ENCODE measurements around the gene UNC5B.

The UNC5B gene

DNA sequence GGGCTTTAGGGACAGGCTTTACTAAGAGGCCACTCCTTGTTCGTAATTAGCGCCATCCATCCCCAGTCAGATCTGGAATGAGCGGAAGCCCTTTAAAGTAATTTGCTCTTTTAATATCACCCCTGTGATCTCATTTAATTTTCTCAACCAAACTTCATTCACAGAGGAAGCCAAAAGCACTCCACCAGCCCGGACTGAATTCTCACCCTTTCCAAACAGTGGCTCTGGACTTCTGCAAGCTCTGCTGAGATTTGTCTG is 43.1 kb downstream of the UNC5B start:
- DNase-seq (ENCODE audit: low spot score) = no peak

DNA sequence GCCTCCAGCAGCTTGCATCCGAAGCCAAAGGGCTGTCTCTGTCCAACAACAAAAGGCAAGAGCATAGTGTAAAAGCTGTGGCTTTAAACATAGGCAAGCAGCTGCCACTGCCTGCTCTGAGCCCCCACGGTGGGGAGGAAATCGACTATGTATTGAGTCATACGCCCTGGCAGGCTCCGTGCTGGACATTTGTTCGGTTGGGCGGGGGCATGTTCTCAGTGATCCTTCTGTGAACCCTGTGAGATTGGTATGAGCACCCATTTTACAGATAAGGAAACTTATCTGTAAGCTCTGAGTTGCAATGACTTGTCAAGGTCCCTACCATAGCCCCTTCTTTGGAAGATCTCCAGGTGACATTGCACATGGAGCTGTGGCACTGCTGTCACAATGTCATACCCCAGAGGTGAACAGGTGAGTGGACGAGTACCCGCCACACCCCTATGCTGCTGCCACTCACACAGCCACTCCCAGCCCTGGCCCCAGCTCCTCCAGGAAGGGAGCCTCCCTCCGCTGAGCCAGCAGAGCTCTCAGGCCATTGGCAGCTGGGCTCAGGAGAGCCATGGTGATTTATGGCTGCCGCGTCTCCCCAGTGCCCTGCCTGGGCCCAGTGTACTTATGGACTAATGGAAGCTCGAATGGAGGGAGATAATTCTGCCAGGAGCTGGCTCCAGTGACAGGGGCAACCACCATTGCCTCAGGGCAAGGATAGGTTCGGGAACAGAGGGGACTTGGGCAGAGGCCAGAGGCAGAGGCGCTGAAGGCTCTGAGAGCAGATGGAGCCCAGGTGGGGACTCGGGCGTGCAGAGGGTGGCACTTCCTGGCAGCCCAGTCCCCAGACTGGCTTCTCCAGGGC is 43.7 kb downstream of the UNC5B start:
- peak; percentile 73 for DNase-seq (ENCODE audit: low spot score)

DNA sequence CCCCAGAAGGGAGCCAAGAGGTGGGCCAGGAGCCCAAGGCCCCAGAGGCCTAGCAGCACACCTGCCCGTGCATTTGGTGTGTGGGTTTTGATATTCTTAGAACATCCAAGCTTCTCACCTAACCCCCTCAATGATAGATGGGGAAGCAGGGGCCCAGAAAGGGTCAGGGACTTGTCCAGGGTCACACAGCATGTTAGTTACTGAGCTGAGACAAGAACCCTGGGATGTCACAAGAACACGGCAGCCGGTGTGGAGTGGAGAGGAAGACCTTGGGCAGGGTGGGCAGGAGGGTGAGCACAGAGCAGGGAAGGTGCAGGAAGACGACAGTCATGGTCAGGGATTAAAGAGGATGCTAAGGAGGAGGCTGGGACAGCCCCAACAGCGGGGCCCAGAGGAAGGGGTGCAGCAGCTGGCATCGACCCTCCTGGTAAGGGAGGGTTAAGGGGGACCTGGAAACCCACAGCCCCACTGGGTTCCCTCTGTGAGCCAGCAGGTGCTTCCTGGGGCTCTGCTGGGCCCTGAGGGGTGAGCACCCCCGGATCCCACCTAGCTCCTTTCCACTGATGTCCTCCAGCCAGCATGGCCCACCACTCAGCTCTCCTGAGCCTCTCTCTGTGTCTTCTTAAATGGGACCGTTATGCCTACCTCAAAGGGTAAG is 44.4 kb downstream of the UNC5B start:
- no peak for DNase-seq (ENCODE audit: low spot score)

DNA sequence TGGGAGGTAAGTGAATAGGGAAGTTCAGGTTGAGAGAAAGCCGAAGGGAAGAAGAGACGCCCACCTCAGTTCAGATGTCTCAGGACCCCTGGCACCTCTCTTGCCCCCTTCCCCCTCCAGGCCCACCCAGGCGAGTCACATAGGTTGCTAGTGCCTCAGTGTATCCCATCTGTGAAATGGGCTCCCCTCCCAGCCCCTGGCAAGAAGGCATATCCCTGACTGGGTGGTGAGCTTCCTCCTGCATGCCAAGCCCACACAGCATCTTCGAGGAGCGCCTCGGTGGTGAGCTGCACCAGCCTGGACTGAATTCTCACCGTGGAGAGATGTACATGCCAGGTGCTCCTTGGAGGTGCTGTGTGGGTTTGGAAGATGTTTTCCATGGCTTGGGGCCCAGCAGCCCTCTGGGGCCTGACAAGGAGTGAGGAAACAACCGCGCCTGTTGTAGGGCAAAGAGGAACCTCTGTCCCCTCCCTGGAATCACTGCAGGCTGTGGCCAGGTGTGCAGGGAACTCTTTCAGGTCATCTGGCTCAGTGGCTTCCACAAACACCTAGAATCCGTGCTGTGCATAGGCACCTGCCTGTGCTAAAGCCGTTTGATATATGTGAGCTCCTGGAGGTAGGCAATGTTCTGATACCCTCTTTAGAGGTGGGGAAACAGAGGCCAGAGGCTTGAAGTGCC is 45.1 kb downstream of the UNC5B start:
- no peak for DNase-seq (ENCODE audit: low spot score)

DNA sequence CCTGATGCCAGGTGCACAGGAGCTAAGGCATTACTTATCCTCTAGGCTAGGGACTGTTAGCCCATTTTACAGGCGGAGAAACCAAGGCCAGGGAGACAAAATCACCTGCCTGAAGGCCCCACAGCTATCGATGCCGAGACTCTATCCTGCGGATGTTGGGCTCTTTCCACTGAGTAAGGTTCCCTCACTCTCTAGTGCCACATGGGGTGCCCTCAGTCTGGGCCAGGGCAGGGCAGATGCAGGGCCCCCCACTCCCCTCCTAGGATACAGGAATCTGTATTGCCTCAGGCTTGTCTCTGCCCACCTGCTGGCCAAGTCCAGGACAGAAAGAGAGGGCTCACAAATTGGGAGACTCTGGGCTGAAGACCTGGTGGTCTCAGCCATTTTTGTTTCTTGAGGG is 45.7 kb downstream of the UNC5B start:
- DNase-seq (ENCODE audit: low spot score) = no peak

DNA sequence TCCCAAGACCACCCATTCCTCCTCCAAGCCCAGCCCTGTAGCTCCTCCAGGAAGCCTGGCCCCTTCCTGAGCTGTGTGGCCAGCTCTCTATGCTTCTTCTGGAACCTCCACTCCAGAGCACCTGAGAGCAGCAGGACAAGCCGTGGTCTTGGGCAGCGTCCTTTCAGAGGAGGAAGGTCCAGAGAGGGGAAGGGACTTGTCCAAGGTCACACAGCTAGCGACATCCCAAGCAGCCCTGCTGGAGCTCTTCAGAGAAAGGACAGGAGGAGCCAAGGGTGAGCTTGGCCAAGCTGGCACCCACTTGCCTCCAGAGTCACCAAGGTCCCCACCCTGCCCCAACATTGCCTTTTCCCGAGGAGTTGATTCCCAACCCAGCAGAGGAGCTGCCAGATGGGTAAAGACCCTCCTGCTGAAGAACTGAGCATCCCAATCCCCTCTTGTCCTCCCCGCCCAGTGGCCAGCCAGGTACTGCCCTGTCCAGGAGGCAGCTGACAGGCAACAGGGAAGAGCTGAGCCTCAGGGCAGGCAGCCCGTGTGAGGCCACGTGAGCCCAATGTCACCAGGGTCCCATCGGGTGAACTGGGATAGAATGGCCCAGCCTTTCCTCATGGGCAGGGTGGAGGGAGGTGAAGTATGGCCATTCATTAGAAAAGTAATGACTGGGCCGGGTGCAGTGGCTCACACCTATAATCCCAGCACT is 46.2 kb downstream of the UNC5B start:
- DNase-seq (ENCODE audit: low spot score) = no peak

DNA sequence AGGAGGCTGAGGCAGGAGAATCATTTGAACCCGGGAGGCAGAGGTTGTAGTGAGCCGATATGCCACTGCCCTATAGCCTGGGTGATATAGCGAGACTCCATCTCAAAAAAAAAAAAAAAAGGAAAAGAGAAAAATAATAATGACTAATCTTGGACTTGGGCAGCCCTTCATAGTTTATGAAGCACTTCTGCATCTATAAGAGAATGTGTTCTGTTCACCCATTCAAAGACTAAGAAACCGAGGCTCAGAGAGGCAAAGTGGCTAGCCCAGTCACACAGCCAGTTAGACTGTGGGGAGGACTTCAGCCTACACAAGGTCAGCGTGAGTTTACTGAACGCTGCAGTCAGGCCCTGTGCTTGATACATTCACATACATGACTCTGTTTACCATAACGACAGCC is 46.9 kb downstream of the UNC5B start:
- no peak for DNase-seq (ENCODE audit: low spot score)

DNA sequence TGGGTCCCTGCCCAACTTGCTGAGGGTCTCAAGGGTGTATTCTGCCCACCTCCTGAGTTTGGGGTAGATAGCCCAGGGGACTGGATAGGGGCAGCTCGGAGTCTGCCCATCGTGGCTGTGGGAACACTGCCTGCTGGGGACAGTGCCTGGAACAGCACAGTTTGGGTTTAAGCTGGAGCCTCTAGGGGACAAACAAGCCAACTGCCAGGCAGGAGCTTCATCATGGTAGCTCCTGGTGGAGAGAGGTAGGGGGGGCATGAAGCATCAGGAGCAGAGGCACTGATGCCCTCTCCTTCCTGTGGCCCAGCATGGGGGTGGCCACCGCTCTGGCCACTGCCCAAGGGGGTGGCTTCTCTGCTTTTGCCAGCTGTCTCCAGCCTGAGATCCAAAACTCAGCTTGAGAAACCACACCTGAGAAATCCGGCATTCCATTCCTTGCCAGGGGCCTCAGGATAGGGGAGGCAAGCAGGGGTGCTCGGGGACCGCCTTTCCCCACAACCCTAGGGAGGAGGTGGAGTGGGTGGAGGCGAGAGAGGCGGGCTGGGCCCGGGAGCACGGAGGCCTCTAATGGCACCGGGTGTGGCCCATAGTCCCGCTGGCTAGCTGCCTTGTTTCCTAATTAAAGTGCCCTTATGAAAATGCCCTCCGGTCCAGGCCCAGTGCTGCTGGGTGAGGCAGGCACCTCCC is 47.6 kb downstream of the UNC5B start:
- peak; percentile 35 for DNase-seq (ENCODE audit: low spot score)

DNA sequence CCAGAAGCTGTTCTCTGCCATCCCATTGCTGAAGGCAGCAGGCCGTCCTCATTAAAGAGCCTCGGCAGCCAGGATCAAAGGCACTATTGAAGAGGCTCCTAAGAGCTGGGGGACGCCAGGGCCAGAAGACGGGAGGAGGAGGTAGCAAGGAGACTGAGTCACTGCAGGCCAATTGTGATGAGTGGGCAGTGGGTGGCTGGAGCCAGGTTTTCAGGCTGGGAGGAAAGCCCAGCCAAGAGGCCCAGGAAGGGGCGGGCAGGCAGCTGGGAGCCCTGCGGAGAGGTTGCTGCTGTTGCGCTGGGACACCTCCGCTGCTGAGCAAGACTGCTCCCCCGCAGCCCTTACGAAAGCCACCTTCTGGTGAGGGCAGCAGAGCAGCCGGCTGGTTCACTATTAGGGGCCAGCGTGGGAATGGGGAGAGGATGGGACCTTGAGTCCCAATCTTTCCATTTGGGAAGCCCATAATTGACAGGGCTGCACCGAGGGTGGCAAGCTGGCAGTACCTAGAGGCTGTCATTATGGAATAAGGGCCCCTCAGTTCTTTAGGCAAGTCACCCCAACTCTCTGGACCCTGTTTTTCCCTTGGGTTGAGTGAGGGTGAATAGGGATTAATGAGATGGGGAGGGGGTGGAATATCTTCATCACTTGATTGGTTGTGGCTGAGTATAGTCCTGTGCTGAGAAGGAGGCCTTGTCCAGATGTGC is 48.4 kb downstream of the UNC5B start:
- DNase-seq (ENCODE audit: low spot score) = peak; percentile 62

DNA sequence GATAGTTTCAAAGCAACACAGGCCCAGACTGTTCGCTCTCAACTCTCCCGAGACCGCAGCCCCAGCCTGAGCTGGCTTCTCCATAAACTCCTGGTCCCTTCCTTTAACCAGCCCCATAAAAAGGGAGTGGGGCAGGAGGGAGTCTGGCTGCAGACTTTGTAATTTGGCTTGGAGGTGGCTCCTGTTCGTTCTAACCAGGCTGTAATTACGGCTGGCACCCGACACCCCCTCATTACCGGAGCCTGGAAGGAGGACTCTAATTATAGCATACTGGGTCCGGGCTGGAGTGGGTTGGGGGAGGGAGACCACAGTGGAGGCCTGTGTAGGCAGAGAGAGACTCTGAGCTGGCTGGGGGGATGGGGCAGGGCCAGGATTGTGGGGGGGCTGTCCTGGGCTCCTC is 49.7 kb downstream of the UNC5B start:
- no peak for DNase-seq (ENCODE audit: low spot score)

DNA sequence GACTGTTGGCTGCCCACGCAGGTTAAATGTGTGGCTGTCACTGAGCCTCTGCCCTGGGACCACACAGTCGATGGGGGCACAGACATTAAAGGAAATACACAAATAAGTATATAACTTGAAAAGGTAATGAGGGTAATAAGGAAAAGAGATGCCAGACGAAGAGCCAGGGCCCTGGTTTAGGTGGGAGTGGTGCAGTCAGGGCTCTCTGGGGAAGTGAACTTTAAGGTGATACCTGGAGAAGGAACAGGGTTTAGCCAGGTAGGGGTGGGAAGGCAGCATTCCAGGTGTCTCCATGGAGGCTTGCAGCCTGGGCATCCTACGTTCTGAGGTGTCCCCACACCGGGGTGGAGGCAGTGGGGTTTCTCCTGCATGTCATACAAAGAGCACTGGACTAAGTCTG is 50.4 kb downstream of the UNC5B start:
- DNase-seq (ENCODE audit: low spot score) = no peak

DNA sequence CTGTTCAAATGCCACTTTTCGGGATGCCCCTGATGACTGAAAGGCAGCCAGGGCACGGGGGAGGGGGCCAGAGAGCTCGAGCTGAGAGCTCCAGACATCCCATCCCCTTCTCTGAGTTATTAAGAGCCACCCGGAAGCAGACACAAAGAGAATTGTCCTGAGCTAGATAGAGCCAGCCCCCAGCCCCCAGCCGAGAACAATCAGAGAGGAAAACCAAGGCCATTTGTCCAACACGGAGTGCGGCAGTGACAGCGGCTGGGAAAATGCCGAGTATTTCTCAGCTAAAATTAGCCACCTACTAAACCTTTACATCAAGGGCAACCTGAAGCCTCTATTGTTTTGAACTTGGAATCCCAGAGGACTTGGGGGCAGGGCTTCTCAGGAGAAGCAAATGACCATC is 51.0 kb downstream of the UNC5B start:
- DNase-seq (ENCODE audit: low spot score) = no peak

DNA sequence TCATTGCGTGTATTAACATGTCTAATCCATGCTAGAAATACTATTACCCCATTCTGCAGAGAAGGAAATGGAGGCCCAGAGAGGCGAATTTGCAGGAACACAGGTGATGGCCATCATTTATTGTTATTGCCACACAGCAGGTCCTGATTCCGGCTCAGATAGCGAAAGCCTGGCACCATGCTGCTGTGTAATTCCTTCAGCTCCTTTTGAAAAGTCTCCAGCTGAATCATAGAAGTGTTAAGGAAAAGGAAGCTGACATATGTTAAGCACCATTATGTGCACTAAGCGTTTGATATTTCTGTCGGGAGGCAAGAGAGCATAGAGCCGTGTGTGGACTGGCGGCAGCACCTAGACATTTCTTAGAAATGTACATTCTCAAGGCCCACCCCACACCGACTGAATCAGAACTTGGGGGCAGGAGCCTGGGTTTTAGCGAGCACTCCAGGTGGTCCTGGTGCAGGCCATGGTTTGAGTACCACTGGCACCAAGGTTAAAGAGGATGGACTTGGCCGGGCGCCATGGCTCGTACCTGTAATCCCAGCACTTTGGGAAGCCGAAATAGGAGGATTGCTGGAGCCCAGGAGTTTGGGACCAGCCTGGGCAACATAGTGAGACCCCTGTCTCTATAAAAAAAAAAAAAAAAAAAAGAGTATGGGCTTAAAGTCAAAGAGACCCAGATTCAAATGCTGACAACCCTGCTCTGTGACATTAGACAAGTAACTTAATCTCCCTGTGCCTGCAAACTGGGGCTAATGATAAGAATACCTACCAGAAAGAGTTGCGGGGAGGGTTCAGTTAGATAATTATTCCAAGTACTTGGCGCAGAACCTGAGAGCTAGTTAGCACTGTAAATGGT is 52.2 kb downstream of the UNC5B start:
- no peak for DNase-seq (ENCODE audit: low spot score)

DNA sequence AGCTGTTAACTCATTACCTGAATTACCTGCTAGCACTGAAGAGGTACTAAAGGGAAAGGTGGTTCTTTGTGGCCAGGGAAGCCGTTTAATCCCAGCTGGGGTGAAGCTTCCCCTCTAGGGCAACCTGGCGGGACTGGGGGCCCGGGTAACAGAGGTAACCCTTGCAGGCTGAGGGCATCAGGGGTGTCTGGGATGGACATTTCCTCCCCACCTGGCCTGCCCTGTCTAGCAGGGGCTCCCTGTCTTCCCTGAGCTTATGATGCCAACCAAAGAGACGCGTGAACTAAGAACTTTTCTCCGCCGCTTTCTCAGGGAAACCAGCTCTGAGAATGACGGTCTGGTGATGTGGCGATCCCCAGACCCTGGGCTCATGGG is 52.8 kb downstream of the UNC5B start:
- DNase-seq (ENCODE audit: low spot score) = no peak

DNA sequence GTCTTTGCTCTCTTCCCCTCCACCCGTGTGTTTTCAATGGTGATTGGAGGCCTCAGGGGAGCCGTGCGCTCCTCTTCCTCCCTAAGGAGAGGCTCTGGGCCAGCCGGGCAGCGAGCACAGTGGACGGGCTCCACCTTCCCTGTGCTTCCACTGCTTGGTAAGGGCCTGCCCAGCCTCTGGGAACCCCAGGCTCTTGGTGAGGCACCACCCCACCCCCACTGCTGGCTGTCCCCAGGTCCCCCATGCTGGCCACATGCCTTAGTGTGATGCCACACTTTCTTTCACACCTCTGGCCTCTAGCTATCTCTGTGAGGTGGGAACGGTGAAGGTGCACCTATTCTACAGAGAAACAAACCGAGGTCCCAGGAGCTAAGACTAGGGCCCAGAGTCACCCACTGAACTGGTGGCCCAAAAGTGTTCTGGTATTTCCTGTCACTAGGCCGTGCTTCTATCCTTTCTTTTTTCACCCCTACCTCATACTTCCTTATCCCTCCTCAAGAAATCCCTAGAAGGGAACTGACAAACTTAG is 53.3 kb downstream of the UNC5B start:
- DNase-seq (ENCODE audit: low spot score) = no peak

DNA sequence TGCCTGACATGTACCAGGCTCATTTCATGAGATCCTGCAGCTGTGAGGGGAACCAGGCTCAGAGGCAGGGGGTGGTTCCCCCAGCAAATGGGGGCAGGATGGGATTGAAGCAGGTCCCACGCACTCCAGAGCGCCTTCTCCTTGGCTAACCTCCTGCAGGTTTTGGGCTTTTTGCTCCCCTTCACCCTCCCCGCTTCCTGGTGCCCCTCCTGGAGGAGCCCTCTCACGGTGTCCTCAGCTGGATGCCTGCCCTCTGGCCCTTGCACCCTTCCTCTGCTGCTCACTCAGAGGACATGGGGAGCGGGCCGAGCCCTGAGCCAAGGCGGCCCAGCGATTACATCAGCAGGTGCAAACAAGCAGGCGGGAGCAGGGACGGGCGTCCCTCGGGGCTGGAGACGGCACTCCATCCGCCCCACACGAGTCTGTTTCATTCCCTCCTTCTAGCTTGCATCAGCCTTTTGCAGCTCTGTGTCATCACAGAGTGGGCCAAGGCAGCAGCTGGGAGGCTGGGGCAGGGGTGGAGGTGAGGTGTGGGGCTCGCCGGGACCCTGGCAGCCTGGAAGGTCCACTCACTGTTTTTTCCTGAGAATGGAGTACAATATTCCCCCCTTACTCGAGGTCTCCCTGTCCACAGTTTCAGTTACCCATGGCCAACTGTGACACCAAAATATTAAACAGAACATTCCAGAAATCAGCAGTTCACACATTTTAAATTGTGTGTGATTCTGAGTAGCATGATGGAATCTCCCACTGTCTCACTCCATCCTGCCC is 54.0 kb downstream of the UNC5B start:
- DNase-seq (ENCODE audit: low spot score) = peak; percentile 86

DNA sequence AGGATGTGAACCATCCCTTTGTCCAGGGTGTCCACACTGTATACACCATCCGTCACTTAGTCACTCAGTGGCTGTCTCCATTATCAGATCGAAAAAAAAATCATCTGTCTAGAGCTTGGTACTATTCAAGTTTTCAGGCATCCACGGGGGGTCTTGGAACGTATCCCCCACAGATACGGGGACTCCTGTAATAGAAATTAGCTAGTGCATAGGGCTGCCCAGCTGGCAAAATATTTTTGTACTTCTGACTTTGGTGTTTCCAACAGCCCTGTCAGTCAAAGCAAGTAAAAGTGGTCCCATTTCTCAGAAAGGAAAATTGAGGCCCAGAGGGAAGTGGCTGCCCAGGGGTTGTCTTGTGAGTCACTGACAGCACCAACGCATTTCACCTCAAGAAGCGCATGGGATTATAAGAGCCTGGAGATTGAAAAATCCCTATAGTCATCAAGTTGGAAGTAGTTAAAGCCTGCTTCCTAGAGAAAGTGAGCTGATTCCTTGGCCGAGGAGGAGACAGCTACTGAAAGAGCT is 54.6 kb downstream of the UNC5B start:
- no peak for DNase-seq (ENCODE audit: low spot score)

DNA sequence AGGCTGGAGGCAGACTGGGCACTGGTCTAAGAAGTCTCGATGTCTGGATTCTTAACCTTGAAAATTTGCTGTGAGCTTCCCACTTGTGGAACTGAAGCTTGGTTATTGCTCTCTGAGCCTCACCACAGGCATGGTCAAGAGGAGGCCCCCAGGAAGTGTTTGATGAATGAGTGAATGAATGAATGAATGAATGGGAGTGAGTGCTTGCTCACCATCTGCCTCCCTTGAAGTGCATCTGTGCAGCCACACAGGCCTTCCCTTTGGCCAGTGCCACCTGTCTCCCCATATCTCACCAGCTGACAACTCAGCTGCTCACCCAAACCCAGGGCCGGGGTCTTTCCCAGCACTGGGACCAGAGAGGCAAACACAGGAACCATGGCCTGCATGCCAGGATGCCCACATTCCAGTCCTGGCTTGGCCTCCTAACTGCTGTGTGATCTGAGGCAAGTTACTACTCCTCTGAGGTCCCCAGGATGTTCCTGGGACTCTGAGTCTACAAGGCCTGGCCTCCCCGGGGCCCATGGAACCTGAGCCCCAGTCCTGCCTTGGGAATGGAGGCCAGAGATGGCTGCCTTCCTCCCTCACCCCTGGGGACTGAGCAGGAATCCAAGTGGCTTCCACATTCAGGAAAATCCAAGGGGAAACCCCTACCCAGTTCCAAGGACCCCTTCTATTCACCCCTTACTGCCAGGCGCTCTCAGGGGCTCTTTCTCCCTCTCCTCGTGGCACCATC is 55.3 kb downstream of the UNC5B start:
- DNase-seq (ENCODE audit: low spot score) = no peak

DNA sequence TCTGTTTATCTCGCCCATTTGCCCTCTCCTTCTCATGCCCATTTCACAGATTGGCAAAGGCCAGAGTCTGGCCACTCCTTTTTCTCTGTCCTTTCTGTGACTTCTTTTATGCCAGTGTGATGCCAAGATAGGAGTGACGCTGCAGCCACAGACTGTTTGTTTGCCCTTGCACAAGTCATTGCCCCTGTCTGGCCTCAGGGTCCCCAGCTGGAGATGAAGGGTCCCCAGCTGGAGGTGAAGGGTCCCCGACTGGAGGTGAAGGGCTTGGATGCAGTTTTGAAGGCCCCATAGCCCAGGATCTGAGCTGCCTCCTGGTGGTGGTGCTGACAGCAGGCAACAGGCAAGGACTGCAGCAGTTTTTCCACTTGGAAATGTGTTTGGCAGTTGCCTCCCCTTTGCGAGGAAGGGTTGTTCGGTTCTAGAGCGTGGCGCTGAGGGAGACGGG is 55.9 kb downstream of the UNC5B start:
- no peak for DNase-seq (ENCODE audit: low spot score)
